PFSK-1 (cell line): ENCODE measurements around the gene HES5. TPM values are rescaled to one million over a fixed set of nuclear protein-coding genes. Genes with fewer than 3 reads are reported as not detected.

Experiments used
- FOXP2 ChIP-seq: optimal IDR thresholded peaks from 2 replicates; pipeline ENCODE3; 2011; ENCODE audit warnings: borderline replicate concordance, control low read depth, inconsistent platforms; ENCODE audit not compliant: insufficient read depth; ENCODE audit errors: extremely low read length, extremely low read depth
- POLR2AphosphoS5 ChIP-seq: IDR thresholded peaks from 2 replicates; pipeline ENCODE4 v1.6.1; 2012; ENCODE audit warnings: low read depth, mild to moderate bottlenecking, control low read depth, low read length, moderate library complexity
- REST ChIP-seq, 2 experiments: IDR thresholded peaks; 2 replicates each; pipeline versions ENCODE4 v1.6.1 to v1.8.0; 2011 to 2012; ENCODE audit warnings: low read depth in 2 of 2, low read length in 2 of 2, control low read depth in 1 of 2, inconsistent platforms in 1 of 2, mild to moderate bottlenecking in 1 of 2, moderate library complexity in 1 of 2; ENCODE audit not compliant: insufficient read depth in 1 of 2
- SIN3A ChIP-seq: IDR thresholded peaks from 2 replicates; pipeline ENCODE4 v1.6.1; 2012; ENCODE audit warnings: mild to moderate bottlenecking, low read length, moderate library complexity, borderline replicate concordance; ENCODE audit not compliant: insufficient read depth
- TAF1 ChIP-seq: IDR thresholded peaks from 2 replicates; pipeline ENCODE4 v1.6.1; 2012; ENCODE audit warnings: low read length, control low read depth, borderline replicate concordance; ENCODE audit not compliant: insufficient read depth
- polyA plus RNA-seq: library from polyadenylated mRNA; unstranded; fragments of >200 nt; gene quantifications from one replicate; pipeline ENCODE4 v1.2.1, GENCODE V29; 2012; ENCODE audit warnings: low read depth, missing spikeins; ENCODE audit not compliant: insufficient read length

HES5 gene
- not detected for polyA plus RNA-seq

- no peak for TF ChIP-seq REST (IDR thresholded peaks at IDR 0.05; ENCODE audit: insufficient read depth in 1 of 2, low read depth in 2 of 2, low read length in 2 of 2)
- no peak for TF ChIP-seq POLR2AphosphoS5
These were observed at the start of gene HES5 for GRCh38 chr1:2529784-2530512. Gene HES5 (minus strand): TSS chr1:2530263. CDS start chr1:2530164, 99 bp downstream.

GRCh38 chr1:2578758-2579118, 48.7 kb upstream of the HES5 start:
- TF ChIP-seq FOXP2: no peak
- no peak for TF ChIP-seq SIN3A
- TF ChIP-seq TAF1: no peak
- TF ChIP-seq POLR2AphosphoS5: no peak
- TF ChIP-seq REST (IDR thresholded peaks at IDR 0.05; ENCODE audit: insufficient read depth in 1 of 2, low read depth in 2 of 2, low read length in 2 of 2): no peak

- TF ChIP-seq REST (IDR thresholded peaks at IDR 0.05; ENCODE audit: insufficient read depth in 1 of 2, low read depth in 2 of 2, low read length in 2 of 2) (no peak), TAF1 (no peak), POLR2AphosphoS5 (no peak), FOXP2 (no peak), SIN3A (no peak)
These were observed 46.0 kb upstream of the HES5 start for GRCh38 chr1:2575801-2576663.

GRCh38 chr1:2574350-2574749, 44.3 kb upstream of the HES5 start:
- TF ChIP-seq SIN3A: no peak
- no peak for TF ChIP-seq FOXP2
- no peak for TF ChIP-seq REST (IDR thresholded peaks at IDR 0.05; ENCODE audit: insufficient read depth in 1 of 2, low read depth in 2 of 2, low read length in 2 of 2)
